Mucosa of gallbladder (tissue), 1 donor: ENCODE results near the gene EFCAB6. TPM values are rescaled to one million over a fixed set of nuclear protein-coding genes. Genes with fewer than 3 reads are reported as not detected.

Source experiments
- DNase-seq: peaks from one replicate; pipeline ENCODE4 v3.0.0-alpha.2; 2020; ENCODE audit warnings: low spot score
- total RNA-seq: library from RNA; stranded (reverse); gene quantifications from one replicate; pipeline ENCODE4 v1.2.1, GENCODE V29; 2021
- donor health status: DM: no; HTN: no; CAD: no.

EFCAB6 gene
- total RNA-seq, 1 donor from 2014 or later: 4.1 TPM

- DNase-seq: no peak
Observed at GRCh38 chr22:43532301-43533155, 279.6 kb downstream of the EFCAB6 start.

- no peak for DNase-seq
Observed at GRCh38 chr22:43531651-43532050, 280.5 kb downstream of the EFCAB6 start.

- no peak for DNase-seq
Observed at GRCh38 chr22:43530349-43531201, 281.5 kb downstream of the EFCAB6 start.

GRCh38 chr22:43529934-43530333 is 282.2 kb downstream of the EFCAB6 start:
- no peak for DNase-seq

GRCh38 chr22:43529461-43529860 is 282.6 kb downstream of the EFCAB6 start:
- DNase-seq: no peak

GRCh38 chr22:43528601-43529360 is 283.3 kb downstream of the EFCAB6 start:
- no peak for DNase-seq

- no peak for DNase-seq
Observed at GRCh38 chr22:43526946-43527345, 285.2 kb downstream of the EFCAB6 start.

- no peak for DNase-seq
Observed at GRCh38 chr22:43526117-43526655, 285.9 kb downstream of the EFCAB6 start.

GRCh38 chr22:43521716-43522115 is 290.4 kb downstream of the EFCAB6 start:
- no peak for DNase-seq

- DNase-seq: no peak
Observed at GRCh38 chr22:43520632-43521039, 291.5 kb downstream of the EFCAB6 start.

- no peak for DNase-seq
Observed at GRCh38 chr22:43516996-43517635, 295.0 kb downstream of the EFCAB6 start.

GRCh38 chr22:43516386-43516785 is 295.7 kb downstream of the EFCAB6 start:
- no peak for DNase-seq

- no peak for DNase-seq
Observed at GRCh38 chr22:43515902-43516301, 296.2 kb downstream of the EFCAB6 start.

- DNase-seq: no peak
Observed at GRCh38 chr22:43515411-43515810, 296.7 kb downstream of the EFCAB6 start.

- DNase-seq: no peak
Observed at GRCh38 chr22:43514476-43515157, 297.5 kb downstream of the EFCAB6 start.

- DNase-seq: no peak
Observed at GRCh38 chr22:43512279-43512678, 299.8 kb downstream of the EFCAB6 start.

GRCh38 chr22:43511276-43511910 is 300.7 kb downstream of the EFCAB6 start:
- DNase-seq: no peak

GRCh38 chr22:43510281-43511070 is 301.6 kb downstream of the EFCAB6 start:
- DNase-seq: no peak

GRCh38 chr22:43509337-43509736 is 302.8 kb downstream of the EFCAB6 start:
- no peak for DNase-seq
